D341Med (cell line): ENCODE data around the gene MAP6.

Source experiments
- DNase-seq: peaks from one replicate; pipeline ENCODE4 v3.0.0; 2012; ENCODE audit warnings: low spot score

Gene MAP6

GRCh38 chr11:75548595-75549272, 120.1 kb downstream of the MAP6 start:
- DNase-seq: no peak

GRCh38 chr11:75547617-75548058, 121.2 kb downstream of the MAP6 start:
- peak; percentile 82 for DNase-seq

- no peak for DNase-seq
Measured at GRCh38 chr11:75547177-75547576, 121.7 kb downstream of the MAP6 start.

- DNase-seq: no peak
Measured at GRCh38 chr11:75543806-75544205, 125.0 kb downstream of the MAP6 start.

DNA sequence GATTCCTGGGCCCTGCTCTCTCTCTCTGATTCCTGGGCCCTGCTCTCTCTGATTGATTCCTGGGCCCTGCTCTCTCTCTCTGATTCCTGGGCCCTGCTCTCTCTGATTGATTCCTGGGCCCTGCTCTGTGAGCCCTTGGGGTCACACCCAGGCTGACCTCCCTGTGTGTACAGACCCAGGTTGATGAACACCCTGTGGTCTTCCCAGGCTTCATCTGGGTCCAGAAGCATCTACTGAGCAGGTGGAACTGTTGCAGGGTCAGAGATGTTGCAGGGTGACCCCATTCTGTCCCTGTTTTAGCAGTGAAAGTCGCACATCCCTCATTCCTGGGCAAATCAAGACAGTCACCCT, 126.8 kb downstream of the MAP6 start:
- no peak for DNase-seq

DNA sequence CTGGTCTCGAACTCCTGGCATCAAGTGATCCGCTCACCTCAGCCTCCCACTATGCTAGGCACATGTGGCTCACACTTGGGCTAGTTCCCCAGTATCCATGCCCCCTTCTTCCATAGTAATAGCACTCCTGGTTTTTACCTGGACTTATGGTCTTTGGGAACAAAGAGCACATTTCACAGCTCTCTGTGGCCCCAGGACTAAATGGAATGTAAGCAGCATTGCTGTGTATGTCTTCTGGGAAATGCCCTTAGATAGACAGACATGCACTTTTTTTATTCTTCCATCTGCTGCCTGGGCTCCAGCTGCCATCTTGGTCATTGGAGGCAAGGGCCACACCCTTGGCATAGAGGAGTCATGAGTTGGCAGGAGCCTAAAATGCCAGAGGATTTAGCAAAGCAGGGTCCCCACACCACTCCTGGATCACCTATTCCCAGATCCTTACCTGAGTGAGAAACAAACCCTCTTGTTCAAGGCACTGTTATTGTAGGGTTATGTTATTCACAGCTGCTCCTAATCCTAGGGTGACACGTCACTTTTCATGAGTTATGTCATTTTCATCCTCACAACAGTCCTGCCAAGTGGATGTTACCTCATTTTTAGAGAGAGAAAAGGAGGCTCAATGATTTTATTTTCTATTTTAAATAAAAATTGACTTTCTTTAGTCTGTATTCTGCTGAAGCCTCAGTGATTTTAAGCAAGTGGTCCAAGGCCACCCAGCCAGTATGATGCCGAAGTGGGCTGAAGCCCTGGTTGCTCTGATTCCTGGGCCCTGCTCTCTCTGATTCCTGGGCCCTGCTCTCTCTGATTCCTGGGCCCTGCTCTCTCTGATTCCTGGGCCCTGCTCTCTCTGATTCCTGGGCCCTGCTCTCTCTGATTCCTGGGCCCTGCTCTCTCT, 127.4 kb downstream of the MAP6 start:
- no peak for DNase-seq

- DNase-seq: no peak
Measured at GRCh38 chr11:75539459-75540334, 129.1 kb downstream of the MAP6 start.

DNA sequence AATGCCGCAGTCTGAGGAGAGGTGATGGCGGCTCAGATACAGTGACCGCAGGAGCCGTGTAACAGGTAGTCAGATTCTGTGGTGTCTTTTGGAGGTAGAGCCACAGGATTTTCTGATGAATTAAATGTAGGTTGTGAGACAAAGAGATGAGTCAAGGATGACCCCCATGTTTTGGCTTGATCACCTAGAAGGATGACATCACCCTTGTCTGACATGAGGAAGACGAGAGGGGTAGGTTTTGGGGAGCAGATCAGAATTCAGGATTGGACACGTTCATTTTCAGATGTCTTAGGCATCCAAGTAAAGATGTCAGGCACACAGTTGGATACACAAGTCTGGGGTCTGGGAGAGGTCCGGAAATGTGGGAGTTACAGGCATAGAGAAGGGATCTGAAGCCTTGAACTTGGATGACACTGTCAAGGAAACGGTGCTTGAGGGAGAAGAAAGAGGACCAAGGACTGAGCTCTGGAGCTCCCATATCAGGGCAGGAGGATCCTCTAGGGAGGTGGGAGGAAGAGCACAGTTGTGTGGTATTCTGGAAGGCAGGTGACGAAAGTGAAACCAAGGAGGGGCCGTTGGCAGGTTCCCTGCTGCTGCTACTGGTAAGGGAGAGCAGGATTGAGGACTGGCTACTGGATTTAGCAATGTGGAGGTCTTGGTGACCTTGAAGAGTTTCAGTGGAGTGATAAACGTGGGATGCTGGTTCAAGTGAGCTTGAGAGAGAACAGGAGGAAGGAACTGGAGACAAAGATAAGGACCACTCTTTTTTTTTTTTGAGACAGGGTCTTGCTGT, 130.5 kb downstream of the MAP6 start:
- DNase-seq: no peak

DNA sequence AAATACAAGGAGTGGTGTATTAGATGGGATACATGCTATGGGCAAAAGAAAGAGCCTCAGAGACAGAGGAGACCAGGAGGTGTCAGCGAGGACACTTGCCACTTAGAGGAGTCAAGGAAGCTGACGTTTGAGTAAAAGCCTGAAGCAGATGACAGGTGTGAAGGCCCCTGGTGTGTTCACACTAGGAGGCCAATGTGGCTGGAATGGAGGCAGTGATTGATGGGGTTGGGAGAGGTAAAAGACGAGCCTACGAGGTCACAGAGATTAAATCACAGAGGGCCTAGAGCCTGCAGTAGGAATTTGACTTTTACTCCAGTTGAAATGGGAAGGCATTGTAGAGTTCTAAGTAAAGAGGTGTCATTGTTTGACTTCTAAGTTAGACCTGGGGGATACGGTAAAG, 131.1 kb downstream of the MAP6 start:
- DNase-seq: no peak
